ENCODE data around the gene LRBA. TPM values are rescaled to one million over a fixed set of nuclear protein-coding genes. Genes with fewer than 3 reads are reported as not detected.
"Not testable (repeated sequence)": the region's sequence is repeated elsewhere in the genome, so short reads cannot be mapped to it uniquely, and the experiment has no call there.

Gene LRBA
- total RNA-seq, 8 experiments from 2014 or later = 15.9 to 71.4 (median 24.7) TPM

DNA sequence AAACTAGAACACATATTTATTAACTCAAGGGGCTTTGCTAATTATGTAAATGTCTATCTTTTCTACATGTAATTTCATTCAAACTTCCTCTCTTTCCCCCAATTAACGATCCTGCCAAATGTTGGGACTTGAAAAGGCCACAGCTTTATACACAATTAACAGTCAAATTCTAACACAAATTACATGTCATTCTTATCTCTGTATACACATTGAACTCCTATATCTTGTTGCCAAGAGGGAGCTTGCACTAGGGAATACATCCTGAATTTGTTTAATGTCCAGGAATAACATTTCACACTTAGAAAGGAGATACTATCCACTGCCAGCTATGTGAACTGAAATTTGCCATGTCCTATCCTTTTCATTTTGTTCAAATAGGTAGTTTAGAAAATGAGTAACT is 472.0 kb downstream of the LRBA start:
- H3K27ac ChIP-seq = no peak overlapping the region
- in situ Hi-C loops (cut with MboI; ENCODE audit: low pct_unique_long_range_greater_than_20kb in 2 of 9, low sequenced_read_pairs in 9 of 9, unreplicated experiment in 9 of 9) = no loop called here

DNA sequence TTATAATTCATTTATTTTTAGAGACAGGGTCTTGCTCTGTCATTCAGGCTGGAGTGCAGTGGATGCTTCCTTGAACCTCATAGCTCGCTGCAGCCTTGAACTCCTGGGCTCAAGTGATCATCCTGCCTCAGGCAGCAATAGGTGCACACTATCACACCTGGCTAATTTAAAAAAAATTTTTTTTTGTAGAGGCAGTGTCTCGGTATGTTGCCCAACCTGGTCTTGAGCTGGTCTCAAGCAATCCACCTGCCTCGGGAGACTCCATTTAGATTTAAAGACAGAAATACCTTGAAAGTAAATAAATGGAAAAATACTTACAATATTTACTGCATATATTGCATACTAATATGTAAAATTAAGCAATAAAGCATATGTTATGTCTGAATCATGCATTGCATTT is 473.4 kb downstream of the LRBA start:
- WGBS, 10 experiments = 75 to 100% (median 89%) methylated on average over 1 to 3 of the region's 3 CpGs; no CpG with 5 or more reads in 1 of the 10 experiments

More for the DNA sequence above, 472.0 kb downstream of the LRBA start:
- no peaks in the 10 kb centered on the region for H3K4me1 ChIP-seq (replicated peaks in 1 of 2)
- no peak for ATAC-seq (replicated peaks in 6 of 8)
- 27 to 100% (median 83%) methylated on average over 1 of the region's 1 CpG; no CpG with 5 or more reads in 1 of the 10 experiments for WGBS, 10 experiments
- H3K4me3 ChIP-seq = no peak overlapping the region

DNA sequence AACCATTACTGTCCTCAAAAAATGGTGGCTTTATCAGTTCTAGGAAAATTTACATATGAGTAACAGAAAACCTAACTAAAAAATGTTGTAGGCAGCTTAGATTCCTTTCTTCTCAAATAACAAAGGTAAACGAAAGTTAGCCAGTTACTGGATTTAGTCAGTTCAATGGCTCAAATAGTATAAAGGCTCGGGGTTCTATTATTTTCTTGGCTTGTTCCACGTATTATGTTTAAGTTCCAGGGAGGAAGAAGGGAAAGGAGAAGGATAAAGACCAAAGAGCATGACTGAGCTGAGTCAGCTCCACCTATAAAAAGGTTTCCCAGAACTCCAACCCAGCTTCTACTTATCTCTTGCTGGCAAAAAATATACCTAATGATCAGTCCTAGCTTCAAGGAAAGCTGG is 474.1 kb downstream of the LRBA start:
- H3K4me1 ChIP-seq (replicated peaks in 1 of 2) = no peaks in the 10 kb centered on the region
- ATAC-seq (replicated peaks in 6 of 8) = no peak
- in situ Hi-C loops (cut with MboI; ENCODE audit: low pct_unique_long_range_greater_than_20kb in 2 of 9, low sequenced_read_pairs in 9 of 9, unreplicated experiment in 9 of 9) = no loop called here
- H3K27ac ChIP-seq = no peak overlapping the region
- no peak overlapping the region for H3K4me3 ChIP-seq
- WGBS, 10 experiments = 23 to 100% (median 68%) methylated on average over 1 to 3 of the region's 3 CpGs

More for the DNA sequence above, 473.4 kb downstream of the LRBA start:
- no peak for ATAC-seq (replicated peaks in 6 of 8)
- H3K4me3 ChIP-seq = no peak overlapping the region
- H3K27ac ChIP-seq = no peak overlapping the region
- no peaks in the 10 kb centered on the region for H3K4me1 ChIP-seq (replicated peaks in 1 of 2)
- in situ Hi-C loops (cut with MboI; ENCODE audit: low pct_unique_long_range_greater_than_20kb in 2 of 9, low sequenced_read_pairs in 9 of 9, unreplicated experiment in 9 of 9) = no loop called here

DNA sequence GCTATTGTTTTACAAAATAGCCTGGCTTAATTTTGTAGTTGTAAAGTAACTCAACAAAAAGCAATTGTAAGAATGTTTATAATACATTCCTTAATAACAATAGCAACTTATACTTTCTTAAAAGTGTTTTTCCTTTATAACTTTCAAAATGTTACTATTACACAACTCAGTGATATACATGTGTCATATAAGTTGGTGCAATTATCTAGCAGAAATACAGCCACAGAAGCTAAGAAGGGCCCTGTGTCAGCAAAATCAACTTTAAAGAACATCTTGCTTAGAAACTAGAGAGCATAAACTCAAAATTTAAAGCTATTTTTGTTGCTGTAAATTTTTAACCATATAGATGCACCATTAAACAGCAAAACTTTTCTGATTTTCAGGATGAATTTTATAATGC is 474.5 kb downstream of the LRBA start:
- in situ Hi-C loops (cut with MboI; ENCODE audit: low pct_unique_long_range_greater_than_20kb in 2 of 9, low sequenced_read_pairs in 9 of 9, unreplicated experiment in 9 of 9) = no loop called here
- Histone ChIP-seq H3K27ac (no peak overlapping the region), H3K4me3 (no peak overlapping the region), H3K4me1 (replicated peaks in 1 of 2) (no peaks in the 10 kb centered on the region)
- no peak for ATAC-seq (replicated peaks in 6 of 8)

DNA sequence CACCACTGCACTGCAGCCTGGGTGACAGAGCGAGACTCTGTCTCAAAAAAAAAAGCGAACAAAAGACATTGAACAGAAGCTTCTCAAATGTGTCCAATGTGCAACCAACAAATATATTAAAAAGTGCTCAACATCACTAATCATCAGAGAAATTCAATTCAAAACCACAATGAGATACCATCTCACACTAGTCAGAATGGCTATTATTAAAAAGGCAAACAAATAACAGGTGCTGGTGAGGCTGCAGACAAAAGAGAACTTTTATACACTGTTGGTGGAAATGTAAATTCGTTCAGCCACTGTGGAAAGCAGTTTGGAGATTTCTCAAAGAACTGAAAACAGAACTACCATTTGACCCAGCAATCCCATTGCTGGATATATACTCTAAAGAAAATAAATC is 477.2 kb downstream of the LRBA start:
- ATAC-seq (replicated peaks in 6 of 8) = not testable (repeated sequence)

DNA sequence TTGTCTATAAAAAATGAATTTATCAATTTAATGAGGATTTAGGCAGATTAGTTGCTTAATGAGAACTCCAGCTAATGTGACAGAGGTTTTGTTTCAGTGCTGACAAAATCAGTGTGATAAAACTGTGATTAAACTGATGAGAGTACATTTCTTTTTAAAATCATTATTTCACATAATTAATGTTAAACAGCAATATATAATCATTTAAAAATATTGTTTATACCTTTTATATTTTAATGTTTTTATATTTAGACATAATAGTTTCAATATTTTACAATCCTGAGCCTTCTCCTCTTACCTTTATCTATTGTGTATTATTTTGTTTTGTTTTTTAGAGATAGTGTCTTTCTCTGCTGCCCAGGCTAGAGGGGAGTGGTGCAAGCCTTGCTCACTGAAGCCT is 480.3 kb downstream of the LRBA start:
- H3K4me1 ChIP-seq (replicated peaks in 1 of 2) = no peaks in the 10 kb centered on the region
- in situ Hi-C loops (cut with MboI; ENCODE audit: low pct_unique_long_range_greater_than_20kb in 2 of 9, low sequenced_read_pairs in 9 of 9, unreplicated experiment in 9 of 9) = no loop called here
- no peak overlapping the region for H3K4me3 ChIP-seq
- no peak for ATAC-seq (replicated peaks in 6 of 8)
- no peak overlapping the region for H3K27ac ChIP-seq

More for the DNA sequence above, 477.2 kb downstream of the LRBA start:
- H3K27ac ChIP-seq; in situ Hi-C loops (cut with MboI; ENCODE audit: low pct_unique_long_range_greater_than_20kb in 2 of 9, low sequenced_read_pairs in 9 of 9, unreplicated experiment in 9 of 9); H3K4me3 ChIP-seq; H3K4me1 ChIP-seq (replicated peaks in 1 of 2): not testable (repeated sequence)
- 11 to 100% (median 85%) methylated on average over 1 to 3 of the region's 3 CpGs; no CpG with 5 or more reads in 1 of the 10 experiments for WGBS, 10 experiments

DNA sequence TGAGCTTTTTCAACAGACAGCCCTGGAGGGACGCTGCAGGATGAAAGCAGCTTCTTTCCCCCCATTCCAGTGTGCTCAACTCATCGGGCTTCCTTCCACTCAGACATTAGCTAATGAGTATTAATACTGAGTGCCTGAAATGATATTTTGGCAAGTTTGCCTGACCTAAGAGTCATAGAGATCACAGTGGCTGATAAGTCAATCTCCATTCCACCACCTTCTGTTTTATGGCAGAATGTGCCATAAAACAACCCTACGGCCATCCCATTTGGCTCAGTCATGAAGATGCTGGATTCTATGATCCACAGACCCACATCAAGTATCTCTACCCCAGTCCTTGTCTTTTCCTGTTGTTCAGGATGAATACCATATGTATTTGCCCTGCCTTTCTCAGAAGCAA is 481.4 kb downstream of the LRBA start:
- Histone ChIP-seq H3K4me3 (no peak overlapping the region), H3K4me1 (replicated peaks in 1 of 2) (no peaks in the 10 kb centered on the region), H3K27ac (no peak overlapping the region)
- no peak for ATAC-seq (replicated peaks in 6 of 8)
- in situ Hi-C loops (cut with MboI; ENCODE audit: low pct_unique_long_range_greater_than_20kb in 2 of 9, low sequenced_read_pairs in 9 of 9, unreplicated experiment in 9 of 9) = no loop called here
- 20 to 100% (median 80%) methylated on average over 1 to 2 of the region's 3 CpGs; no CpG with 5 or more reads in 3 of the 10 experiments for WGBS, 10 experiments

DNA sequence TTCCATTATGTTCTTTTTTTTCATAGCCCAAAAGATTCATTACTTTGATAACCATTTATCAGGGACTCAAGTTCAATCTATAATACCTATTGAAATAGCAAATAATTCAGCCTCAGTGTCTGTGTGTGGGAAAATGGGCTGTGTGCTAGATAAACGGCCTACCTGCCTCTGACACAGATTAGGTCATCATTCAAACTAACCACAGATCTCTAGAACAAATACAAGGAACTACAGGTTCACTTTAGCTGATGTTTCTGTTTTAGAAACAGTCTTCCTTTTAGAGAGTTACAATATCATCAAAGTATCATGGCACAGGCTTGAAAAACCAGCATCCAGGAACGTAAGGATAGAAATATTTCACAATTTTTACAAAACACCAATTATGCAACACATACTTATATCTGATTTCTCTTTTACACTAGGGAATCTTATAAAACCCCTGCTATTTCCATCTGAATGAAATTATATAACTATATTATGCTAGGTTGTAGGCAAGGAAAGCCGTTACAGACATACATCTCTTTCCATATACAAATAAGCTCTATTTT is 489.7 kb downstream of the LRBA start:
- in situ Hi-C loops (cut with MboI; ENCODE audit: low pct_unique_long_range_greater_than_20kb in 2 of 9, low sequenced_read_pairs in 9 of 9, unreplicated experiment in 9 of 9) = no loop called here
- no peak for ATAC-seq (replicated peaks in 6 of 8)
- no peak overlapping the region for H3K4me3 ChIP-seq
- WGBS, 10 experiments = 67 to 89% (median 81%) methylated on average over 1 to 3 of the region's 3 CpGs
- H3K4me1 ChIP-seq (replicated peaks in 1 of 2) = no peaks in the 10 kb centered on the region
- H3K27ac ChIP-seq = no peak overlapping the region

DNA sequence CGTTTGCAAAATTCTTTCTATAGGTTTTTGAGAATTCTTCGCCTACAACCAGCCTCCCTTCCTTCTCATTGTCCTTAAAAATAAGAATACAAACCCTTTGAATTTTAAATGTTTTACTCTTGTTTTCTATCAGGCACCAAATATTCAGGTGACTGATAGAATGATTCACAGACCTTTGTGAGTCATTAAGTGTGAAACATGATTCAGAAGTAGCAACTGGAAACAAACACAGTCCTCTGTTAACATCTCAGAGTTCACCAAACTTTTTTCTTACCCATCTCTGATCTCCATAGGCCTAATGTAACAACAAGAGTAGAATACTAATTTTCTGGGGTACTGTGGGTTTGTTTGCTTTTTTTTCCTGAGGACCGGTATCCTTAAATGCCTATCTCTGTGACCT is 496.5 kb downstream of the LRBA start:
- ATAC-seq (replicated peaks in 6 of 8) = peak in 2 of 8 experiments; percentile 61 to 74
- 69 to 98% (median 86%) methylated on average over 2 to 3 of the region's 3 CpGs; no CpG with 5 or more reads in 1 of the 10 experiments for WGBS, 10 experiments
- in situ Hi-C loops (cut with MboI; ENCODE audit: low pct_unique_long_range_greater_than_20kb in 2 of 9, low sequenced_read_pairs in 9 of 9, unreplicated experiment in 9 of 9) = no loop called here
- Histone ChIP-seq H3K4me1 (replicated peaks in 1 of 2) (no peaks in the 10 kb centered on the region), H3K27ac (no peak overlapping the region), H3K4me3 (no peak overlapping the region)

DNA sequence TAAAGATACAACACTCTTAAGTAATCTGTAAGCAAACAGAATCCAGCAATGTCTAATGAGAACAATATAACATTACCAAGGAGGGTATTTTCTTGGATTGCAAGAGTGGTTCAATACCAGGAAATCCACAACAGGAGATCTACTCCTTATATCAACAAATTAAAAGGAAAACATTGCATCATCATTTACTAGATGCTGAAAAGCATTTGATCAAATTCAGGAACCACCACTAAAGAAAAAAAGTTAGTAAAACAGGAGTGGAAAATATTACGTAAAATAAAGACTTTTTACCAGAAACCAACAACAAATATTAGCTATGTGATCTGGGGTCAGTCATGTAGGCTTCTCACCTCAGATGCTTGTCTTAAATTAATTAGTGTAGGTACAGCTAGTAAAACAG is 499.9 kb downstream of the LRBA start:
- in situ Hi-C loops (cut with MboI; ENCODE audit: low pct_unique_long_range_greater_than_20kb in 2 of 9, low sequenced_read_pairs in 9 of 9, unreplicated experiment in 9 of 9) = no loop called here
- Histone ChIP-seq H3K4me1 (replicated peaks in 1 of 2) (no peaks in the 10 kb centered on the region), H3K4me3 (no peak overlapping the region), H3K27ac (no peak overlapping the region)
- WGBS, 10 experiments = 64 to 100% (median 100%) methylated on average over 1 of the region's 1 CpG; no CpG with 5 or more reads in 1 of the 10 experiments
- no peak for ATAC-seq (replicated peaks in 6 of 8)

DNA sequence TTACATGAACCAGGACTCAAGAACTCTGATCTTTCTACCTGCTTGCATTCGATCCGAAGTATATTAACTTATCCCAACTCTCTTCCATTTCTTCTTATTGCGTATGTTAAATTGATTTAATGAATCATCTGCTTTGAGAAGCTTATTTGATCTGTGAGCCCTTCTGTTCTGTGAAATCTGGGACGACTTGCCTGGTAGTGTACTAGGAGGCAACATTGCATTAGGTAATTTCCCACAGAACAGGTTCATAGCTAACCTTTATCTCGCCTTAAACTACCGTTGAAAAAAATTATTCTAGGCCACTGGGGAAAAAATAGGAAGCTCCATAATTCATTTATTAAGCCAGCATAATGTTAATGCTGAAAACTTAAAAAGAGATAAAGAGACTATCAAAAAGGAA is 500.4 kb downstream of the LRBA start:
- no peak overlapping the region for H3K4me3 ChIP-seq
- no peak overlapping the region for H3K27ac ChIP-seq
- in situ Hi-C loops (cut with MboI; ENCODE audit: low pct_unique_long_range_greater_than_20kb in 2 of 9, low sequenced_read_pairs in 9 of 9, unreplicated experiment in 9 of 9) = no loop called here
- ATAC-seq (replicated peaks in 6 of 8) = no peak
- 58 to 100% (median 93%) methylated on average over 2 to 6 of the region's 6 CpGs for WGBS, 10 experiments
- H3K4me1 ChIP-seq (replicated peaks in 1 of 2) = no peaks in the 10 kb centered on the region

DNA sequence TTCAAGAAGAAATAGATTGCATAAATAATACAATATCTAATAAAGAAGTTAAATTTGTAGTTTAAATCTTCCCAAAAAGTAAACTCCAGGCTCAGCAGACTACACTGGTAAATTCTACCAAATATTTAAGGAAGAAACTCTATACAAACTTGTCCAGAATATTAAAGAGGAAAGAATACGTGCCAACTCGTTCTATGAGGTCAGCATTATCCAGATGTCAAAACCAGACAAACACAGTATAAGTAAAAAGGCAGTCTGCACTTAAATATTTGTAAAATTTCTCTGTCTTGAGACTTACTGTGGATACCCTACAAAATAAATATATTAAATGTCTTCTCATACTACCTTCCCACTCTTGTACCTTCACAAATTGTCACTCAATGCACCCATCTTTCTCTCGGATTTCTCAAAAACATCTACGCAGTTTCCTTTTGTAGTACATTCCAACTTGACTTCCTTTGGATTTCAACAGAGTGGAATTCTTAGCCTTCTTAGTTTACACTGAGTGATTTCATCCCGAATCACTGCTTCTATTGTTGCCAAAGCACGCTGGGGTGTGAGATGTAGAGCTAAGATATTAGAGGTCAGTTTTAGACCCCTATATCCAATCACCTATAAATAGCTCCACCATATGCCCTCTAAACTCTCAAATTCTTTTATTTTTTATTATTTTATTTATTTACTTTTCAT is 504.8 kb downstream of the LRBA start:
- peak in 1 of 8 experiments; percentile 40 for ATAC-seq (replicated peaks in 6 of 8)

DNA sequence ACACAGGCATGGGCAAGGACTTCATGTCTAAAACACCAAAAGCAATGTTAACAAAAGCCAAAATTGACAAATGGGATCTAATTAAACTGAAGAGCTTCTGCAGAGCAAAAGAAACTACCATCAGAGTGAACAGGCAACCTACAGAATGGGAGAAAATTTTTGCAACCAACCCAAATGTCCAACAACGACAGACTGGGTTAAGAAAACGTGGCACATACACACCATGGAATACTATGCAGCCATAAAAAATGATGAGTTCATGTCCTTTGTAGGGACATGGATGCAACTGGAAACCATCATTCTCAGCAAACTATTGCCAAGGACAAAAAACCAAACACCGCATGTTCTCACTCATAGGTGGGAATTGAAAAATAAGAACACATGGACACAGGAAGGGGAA is 507.4 kb downstream of the LRBA start:
- in situ Hi-C loops (cut with MboI; ENCODE audit: low pct_unique_long_range_greater_than_20kb in 2 of 9, low sequenced_read_pairs in 9 of 9, unreplicated experiment in 9 of 9); H3K27ac ChIP-seq; H3K4me3 ChIP-seq; H3K4me1 ChIP-seq (replicated peaks in 1 of 2); ATAC-seq (replicated peaks in 6 of 8): not testable (repeated sequence)
- 96 to 100% (median 100%) methylated on average over 1 to 3 of the region's 3 CpGs; no CpG with 5 or more reads in 6 of the 10 experiments for WGBS, 10 experiments

More for the DNA sequence above, 504.8 kb downstream of the LRBA start:
- H3K4me3 ChIP-seq = no peak overlapping the region
- in situ Hi-C loops (cut with MboI; ENCODE audit: low pct_unique_long_range_greater_than_20kb in 2 of 9, low sequenced_read_pairs in 9 of 9, unreplicated experiment in 9 of 9) = no loop called here
- no peaks in the 10 kb centered on the region for H3K4me1 ChIP-seq (replicated peaks in 1 of 2)
- no peak overlapping the region for H3K27ac ChIP-seq
- WGBS, 10 experiments = 21 to 93% (median 87%) methylated on average over 2 to 6 of the region's 6 CpGs; no CpG with 5 or more reads in 1 of the 10 experiments

DNA sequence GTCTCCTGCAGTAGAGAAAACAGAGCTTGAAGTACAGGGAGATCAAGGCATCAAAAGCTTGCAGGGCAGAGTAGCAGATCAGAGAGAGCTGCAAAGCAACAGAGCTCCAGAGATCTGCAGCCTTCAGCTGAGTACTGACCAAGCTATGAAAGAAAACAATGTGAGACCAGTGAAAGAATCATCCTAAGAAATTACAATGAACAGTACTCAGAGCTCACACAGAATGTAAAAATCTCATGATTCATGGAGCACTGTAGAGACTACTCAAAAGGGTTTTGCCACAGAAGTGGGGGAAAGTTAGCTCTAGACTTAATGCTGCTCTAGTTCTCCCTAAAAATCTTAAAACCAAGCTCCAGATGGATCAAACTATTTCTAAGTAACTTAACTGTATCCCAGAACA is 513.1 kb downstream of the LRBA start:
- Histone ChIP-seq H3K4me1 (replicated peaks in 1 of 2) (peaks cover 0 to 6% of the 10 kb centered on the region in 2 donors), H3K27ac (no peak overlapping the region), H3K4me3 (no peak overlapping the region)
- no peak for ATAC-seq (replicated peaks in 6 of 8)
- in situ Hi-C loops (cut with MboI; ENCODE audit: low pct_unique_long_range_greater_than_20kb in 2 of 9, low sequenced_read_pairs in 9 of 9, unreplicated experiment in 9 of 9) = no loop called here
